HG03558 (cell line): Measurements from ENCODE around the gene CCDC92.

Source experiments
- ATAC-seq: cut with Tn5 transposase; IDR thresholded peaks from one replicate; pipeline ENCODE4 v1.9.1; 2021; ENCODE audit warnings: moderate number of reproducible peaks; ENCODE audit not compliant: unreplicated experiment; ENCODE audit errors: extremely low read depth

CCDC92 gene, protein sequence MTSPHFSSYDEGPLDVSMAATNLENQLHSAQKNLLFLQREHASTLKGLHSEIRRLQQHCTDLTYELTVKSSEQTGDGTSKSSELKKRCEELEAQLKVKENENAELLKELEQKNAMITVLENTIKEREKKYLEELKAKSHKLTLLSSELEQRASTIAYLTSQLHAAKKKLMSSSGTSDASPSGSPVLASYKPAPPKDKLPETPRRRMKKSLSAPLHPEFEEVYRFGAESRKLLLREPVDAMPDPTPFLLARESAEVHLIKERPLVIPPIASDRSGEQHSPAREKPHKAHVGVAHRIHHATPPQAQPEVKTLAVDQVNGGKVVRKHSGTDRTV

DNA sequence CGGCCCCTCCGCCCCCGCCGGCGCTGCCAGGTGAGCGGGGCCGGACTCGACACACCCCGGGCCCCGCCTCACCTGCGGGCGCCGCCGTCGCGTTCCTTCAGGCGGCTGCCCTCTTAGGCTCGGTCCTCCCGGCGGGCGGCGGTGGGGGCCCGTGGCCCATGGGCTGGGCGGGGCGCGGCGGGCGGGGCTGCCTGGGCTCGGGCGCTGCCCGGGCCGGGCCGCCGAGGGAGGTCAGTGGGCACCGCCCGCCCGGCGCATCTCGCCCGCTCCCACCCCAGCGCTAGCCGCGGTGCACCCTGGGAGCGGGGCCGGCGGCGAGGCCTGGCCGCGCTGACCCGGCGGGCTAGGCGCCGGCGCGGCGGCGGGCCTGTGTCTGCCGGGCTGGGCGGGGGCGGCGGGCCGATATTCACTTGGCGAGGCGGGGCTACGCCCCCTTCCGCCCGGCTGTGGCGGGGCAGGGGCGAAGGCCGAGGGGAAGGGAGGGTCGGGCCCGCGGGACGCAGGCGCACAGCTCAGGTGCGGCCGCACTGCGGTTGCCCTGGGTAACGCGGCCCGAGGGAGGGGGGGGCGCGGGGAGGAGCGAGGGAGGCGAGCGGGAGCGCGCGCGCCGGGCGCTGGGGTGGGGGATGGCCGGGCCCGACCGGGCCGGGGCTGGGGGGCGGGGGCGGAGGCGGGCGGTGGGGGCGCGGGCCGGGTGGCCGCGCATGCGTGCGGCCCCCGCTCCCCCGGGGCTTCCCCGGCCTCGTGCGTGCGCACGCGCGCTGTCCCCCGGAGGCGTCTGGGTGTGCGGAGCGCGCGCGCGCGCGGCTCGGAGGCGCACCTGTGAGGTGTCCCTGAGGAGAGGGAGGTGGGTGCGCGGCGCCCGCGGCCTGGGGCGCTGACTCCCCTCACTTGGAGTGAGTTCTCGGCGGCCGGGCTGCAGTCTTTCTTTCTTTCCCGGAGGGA lies at the start of gene CCDC92, which contains the start of gene ZNF664:
TSS of gene CCDC92 (minus strand) at position 375 of the 945 bp plus-strand sequence. CDS start 28,526 bp downstream, outside the sequence.
TSS of gene ZNF664 (plus strand) at position 759 of the 945 bp plus-strand sequence. CDS start 38,930 bp downstream, outside the sequence.
- ATAC-seq, result peak; percentile 61

DNA sequence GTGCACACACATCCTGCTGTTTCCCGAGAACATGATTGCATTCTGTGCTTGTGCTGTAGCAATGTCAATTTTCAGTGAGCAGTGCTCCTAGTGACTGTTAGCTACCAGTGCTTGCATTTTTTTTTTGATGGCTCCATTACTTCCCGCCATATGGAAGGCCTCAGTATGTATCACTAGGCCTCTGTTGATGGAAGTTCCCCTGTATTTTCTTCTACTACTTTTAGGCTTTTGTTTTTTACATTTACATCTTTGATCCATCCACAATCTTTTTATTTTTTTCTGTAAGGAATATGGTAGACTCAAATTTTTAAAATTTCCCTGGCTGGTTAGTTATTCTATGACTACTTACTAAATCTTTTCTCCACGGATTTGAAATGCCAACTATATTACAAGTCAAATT lies 49.5 kb upstream of the CCDC92 start:
- ATAC-seq, result no peak

DNA sequence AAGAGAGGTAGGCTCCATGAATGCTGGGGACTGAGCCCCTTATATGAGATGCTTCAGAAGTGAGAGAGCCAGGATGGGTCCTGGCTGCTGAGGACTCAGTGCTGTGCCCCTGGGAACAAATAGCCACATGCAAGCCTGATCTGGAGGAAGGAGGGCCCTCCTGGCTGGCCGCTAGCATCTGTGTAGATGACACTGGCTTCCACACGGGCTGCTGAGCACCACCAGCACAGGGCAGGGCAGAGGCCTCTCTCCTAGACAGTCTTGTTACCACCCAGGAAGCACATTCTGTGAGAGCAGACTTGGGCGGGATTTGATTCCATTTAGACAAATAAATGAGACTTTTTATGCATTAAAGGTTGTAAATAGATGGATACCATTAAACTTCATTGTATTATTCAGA lies 48.4 kb upstream of the CCDC92 start:
- ATAC-seq, result no peak

DNA sequence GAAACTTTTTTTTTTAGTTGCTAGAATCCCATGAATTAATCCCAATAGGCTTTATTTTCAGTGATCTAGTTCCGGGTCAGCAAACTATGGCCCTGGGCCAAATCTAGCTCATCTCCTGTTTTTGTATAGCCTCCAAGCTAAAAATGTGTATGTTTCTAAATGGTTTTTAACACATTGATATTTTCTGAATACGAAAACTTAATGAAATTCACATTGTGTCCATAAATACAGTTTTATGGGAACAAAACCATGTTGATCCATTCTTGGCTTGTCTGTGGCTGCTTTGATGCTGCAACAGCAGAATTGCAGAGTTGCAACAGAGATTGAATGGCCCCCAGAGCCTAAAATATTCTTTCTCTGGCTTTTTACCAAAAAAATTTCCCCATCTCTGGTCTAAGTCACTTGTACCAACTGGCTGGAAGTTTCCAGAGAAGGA lies 47.9 kb upstream of the CCDC92 start:
- no peak for ATAC-seq

DNA sequence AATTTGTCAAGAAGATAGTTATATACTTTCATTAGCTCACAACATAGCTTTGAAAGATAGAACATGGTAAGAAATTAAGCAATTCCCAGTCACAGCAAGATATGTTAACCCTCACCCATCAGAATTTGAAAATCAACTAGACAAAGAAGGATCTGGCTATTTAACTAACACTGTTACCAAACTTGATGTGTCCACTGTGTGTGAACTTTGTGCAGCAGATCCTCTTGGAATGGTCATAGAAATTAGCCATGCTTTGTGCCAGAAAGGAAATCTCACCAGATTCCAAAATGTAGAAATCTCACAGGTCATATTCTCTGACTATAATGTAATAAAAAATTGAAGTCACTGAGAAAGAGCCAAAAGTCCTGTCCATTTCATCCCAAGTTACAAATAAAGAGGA lies 46.5 kb upstream of the CCDC92 start:
- ATAC-seq, result no peak

DNA sequence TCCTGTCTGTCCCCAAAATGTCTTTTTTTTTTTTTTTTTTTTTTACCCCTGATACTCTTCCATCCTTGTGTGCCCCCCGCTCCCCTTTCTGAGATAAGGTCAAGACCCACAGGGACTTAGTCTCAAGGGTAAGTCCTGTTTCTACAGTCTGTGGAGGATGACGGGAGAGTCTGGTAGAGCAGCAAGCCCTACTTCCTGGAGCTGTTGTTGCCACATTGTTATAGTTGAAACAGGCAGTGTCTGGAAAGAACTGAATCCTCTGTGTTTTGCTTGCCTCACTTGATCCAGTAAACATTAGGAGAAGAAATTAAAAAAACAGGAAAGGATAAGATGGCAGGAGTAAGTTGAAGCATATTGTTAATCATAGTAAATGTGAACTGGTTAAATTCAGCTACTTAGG lies 45.9 kb upstream of the CCDC92 start:
- no peak for ATAC-seq

DNA sequence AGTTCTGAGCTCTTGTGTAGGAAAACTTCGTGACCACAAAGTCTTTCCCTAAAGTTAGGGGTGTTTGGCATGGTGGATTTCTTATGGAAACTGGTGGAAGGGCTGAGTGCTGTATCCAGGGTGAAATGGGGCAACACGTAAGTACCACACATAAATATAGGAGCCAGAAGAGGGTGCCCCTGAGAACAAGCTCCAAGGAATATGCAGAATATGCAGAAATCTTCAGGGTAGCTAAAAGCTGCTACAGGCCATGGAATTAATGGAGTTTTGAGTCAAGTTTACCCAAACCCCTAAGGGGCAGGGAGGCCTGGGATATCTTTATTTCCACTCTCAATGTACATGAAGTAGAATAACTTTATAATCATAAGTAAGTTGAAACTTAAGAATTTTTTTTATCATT lies 44.4 kb upstream of the CCDC92 start:
- no peak for ATAC-seq

DNA sequence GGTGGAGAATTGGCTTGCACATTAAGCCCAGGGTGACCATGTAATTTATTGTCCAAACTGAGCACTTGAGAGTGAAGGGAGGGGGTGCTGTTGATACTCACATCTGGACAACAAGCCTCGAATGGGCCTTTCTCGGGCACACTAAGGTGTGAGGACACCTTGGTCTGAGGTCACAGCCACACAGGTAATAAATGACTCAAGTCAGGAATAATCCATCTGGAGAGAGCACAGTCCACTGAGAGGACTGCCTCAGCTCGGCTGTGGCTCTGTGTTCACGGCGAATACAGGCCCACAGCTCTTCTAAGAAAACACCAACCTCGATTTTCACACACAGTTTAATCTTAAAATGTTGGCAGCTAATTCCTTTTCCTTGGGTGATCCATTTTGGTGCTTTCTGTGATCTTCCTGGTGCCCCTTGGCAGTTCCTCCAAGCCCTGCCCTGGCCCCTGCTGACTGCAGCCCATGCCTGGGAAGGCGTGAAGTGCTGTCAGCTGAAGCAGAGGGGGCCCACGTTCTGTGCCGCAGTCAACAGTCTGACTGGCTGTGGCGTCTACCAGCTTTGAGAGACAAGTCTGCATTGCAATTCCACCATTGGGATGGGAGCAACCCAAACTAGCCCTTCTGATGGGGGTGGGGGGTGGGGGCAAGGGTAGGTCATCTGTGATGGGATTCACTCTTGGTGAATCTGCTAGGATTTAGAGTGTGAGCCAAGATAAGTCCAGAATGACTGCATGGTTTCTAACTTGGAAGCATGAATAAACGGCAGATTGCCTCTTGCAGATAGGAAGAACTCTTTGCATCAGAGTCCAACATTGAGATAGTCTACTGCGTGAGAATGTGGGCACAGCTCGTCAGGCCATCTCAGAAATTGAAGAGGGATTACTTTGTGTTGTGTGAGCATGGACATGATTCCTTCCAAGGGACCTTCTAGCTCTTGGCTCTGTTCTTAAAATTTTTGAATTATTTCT lies 43.1 kb upstream of the CCDC92 start:
- no peak for ATAC-seq

DNA sequence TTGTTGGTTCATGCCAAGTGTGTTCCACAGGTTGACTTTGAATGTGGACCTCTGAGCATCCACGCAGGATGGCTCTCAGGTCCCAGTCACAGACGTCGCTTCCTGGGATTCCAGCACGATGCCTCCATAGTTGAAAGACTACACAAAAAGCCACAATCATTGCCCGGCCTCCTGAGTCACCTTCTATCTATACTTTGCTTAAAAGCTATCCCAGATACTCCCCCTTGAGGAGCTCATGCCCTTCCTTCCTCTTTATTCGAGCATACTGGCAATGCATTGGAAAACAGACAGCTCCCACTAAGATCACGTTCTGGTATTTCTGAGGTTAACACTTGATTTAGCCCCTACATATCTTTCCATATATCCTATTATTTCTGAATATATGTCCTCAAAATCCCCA lies 40.4 kb upstream of the CCDC92 start:
- no peak for ATAC-seq

DNA sequence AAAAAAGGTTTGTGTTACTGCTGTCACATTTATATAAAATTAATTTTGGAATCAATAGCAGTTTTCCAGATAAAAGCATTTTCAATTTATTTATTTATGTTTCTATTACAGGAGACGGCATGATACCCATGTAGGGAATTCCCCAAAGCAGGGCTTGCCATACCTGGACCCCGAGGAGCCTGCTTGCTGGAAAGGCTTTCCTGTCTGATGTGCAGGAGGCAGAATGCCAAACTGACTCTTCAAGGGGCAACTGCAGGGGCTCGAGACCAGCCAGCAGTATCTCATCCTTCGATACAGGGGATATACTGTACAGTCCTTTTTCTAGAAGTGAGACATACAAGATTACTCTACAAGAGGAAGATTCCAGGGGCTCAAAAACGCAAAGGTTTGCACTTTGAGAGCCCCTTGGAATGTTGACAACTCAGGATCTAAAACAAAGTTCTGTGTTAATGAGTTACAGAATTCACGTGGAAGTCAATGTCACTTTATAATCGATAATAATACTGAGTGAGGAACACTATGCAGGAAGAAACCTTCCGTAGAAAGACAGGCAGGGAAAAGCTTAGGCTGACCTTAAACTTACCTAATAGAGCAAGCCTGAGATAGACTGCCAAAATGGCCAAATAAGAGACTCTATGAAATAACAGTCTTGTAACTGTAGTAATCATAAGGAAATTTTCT lies 38.9 kb upstream of the CCDC92 start:
- no peak for ATAC-seq

DNA sequence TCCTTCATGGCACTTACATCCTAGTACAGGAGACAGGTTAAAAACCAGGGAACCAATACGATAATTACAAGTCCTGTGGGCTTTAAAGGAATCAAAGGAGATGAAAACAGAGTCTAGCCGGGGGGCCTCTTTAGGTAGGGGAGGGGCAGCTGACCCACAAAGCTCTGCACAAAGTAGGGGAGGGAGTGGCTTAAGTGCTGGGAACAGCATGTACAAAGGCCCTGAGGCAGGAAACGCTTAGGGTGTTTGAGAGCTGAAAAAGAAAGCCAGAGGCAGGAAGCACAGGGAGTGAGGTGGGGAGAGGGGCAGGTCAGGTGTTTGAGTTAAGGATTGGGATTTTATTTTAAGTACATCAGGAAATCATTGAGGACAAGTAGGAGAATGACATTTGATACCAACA lies 38.1 kb upstream of the CCDC92 start:
- ATAC-seq, result no peak

DNA sequence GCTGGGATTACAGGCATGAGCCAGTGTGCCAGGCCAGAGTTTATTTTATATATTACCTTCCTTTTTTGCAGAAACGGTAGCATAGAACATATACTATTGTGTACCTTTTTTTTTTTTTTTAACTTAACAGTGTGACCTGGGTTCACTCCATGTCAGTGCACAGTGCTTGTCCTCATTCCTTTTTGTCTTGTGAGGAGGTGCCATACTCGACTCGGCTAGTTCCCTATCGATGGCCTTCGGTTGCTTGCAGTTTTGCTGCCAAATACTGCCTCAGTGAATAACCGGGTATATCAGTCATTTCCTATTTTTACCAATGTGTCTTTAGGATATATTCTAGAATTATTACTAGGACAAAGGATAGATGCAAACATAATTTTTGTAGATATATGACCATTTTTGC lies 37.1 kb upstream of the CCDC92 start:
- ATAC-seq, result no peak

DNA sequence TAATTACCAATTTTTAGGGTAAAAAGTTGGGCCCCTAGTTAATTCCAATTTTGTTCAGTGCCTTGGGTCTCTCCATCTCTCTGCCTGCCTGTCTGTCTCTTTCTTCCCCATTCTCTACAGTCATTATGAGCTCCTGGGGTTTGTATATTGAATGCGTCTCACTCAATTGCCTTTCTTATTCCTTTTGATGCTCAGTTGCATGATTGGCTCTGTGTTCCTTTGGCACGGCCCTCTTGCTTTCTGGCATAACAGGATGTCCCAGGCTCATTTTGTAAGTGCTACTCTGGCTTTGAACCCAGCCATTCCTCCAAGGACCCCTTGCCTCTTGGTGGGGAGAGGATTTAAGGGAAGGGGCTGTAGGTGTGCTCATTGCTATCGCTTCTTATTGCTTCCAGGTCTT lies 36.0 kb upstream of the CCDC92 start:
- ATAC-seq, result no peak

DNA sequence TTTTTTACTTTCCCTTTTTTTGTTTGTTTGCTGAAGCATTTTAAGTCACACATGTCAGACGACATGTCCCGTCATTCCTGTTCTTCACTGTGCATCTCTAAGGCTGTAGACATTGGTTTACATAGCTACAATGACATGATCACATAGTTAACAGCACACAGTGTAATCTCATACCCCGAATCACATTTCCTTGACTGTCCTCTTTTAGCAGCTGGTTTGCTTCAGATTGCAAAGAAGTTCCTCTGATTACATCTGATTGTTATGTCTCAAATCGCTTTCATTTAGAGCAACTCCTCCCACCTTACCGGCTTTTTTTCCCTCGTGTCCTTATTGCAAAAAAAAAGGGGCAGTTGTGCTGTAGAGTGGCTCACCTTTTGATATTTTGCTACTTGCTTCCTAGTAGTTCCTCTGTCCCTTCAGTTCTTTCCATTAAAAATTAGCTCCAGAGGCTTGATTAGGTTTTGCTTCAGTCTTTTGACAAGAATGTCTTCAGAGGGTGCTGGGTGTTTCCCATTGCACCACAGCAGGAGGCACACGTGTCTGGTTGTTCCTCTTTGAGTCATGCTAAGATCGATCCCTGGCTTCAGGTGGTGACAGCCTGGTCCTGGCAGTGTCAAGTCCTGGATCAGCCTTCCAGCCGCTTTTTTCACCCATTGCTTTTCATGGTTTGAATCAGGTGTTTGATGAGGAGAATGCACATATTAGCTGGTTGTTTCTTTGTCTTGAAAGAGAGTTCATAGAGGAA lies 35.4 kb upstream of the CCDC92 start:
- no peak for ATAC-seq

DNA sequence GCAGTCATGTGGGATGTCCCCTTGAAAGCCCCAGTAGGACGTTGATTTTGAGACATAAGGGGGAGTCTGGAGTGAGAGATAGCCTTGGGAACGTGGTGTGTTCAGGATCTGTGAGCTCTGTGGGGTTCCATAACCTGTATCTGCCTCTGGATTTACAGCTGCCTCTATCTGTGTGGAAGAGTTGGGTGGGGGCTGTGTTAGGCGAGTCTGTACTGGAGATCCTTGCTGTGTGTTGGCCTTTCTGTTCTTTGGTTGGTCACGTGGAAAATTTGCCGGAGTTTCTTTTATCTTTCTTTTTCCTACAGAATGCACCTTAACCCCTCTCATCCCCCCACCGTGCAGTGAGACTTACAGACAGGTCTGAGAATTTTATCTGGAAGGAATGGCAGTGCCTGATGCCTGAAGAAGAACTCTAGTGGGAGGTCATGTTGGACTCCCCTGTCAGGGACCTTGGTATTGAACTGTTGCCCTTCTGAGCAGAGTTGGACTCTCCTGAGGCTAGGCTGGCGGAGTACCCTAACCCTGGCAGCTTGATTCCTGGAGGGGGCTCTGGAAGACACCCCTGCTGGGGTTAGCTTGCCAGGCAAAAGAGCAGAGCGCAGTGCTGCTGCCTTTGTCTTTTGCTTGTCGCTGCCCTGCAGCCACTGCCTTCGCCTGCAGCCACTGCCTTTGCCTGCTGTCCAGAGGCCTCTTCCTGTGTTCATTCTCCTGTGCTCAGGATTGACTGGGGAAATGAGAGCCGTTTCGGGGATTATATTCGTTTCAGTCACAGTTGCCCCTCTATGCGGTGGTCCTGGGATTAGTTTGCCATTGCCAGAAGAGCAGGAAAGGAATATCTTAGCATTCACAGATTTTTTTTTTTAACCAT lies 34.4 kb upstream of the CCDC92 start:
- no peak for ATAC-seq

DNA sequence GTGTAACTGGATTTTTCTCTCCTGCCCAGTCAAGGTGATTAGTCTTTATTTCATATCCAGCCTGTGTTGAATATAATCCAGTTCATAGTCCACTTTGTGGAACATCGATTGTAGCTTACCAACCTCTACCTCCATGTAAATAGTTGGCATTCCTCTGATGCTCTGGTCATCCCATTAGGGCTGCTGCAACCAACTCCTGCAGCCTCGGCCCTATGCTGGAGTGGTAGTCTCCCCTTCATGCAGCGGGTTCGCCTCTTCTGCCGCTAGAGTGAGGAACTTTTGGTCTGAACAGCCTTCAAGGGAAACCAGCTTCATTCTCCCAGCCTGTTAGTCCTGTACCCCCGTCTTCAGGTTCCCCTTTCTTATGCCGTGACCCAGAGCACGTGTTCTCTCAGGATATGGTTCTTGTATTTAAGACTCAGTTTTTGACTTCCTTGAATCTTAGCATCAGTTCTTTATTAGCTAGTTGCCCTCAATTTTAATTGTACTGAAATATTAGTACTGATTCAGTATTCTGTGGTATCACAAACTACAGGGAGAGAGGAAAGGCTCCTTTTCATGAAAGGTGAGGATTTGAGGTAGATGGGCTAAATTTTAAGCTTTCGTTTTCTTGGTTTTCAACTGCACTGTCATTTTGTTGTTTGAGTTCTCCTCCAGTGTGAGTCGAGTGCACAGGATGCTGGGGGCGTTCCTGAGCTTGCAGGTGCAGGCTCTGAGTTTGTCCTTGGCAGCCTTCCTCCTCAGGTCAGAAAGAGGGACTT lies 33.6 kb upstream of the CCDC92 start:
- ATAC-seq, result no peak

DNA sequence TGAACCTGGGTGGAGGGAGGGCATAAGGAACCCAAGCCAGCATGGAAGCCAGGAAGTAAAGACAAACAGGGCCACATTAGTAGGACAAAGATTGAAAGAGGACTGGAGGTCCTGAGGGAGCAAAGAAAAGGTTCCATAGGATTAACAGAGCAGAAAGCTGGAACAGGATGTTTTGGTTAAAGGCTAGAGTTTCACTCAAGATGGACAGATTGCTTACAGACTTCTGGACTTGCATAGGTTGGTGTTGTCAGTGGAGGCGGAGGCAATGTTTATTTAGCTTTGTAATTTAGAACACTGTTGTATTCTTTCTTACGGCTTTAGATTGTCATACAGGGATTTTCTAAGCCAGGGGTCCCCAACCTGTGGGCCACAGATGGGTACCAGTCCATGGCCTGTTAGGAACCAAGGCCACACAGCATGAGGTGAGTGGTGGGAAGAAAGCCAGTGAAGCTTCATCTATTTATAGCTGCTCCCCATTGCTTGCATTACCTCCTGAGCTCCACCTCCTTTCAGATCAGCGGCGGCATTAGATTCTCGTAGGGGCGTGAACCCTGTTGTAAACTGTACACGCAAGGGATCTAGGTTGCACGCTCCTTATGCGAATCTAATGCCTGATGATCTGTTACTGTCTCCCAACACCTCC lies 31.7 kb upstream of the CCDC92 start:
- ATAC-seq, result no peak
